ENCODE measurements around the gene DACH1.

- no peak for TF ChIP-seq EZH2 (IDR thresholded peaks at IDR 0.05; ENCODE audit: low read length, missing control alignments)
- TF ChIP-seq CTCF (conservative IDR thresholded peaks at IDR 0.05 in 1 of 2, IDR thresholded peaks at IDR 0.05 in 1 of 2; ENCODE audit: low read depth in 1 of 2, low read length in 2 of 2): no peak
Observed at GRCh38 chr13:71517004-71517403, 350.0 kb downstream of the DACH1 start.

Measured in fibroblast of lung (primary cell).